ENCODE results near the gene RHBDD2.

GRCh38 chr7:75915416-75916156 lies 36.8 kb downstream of the RHBDD2 start:
- TF ChIP-seq CTCF (IDR thresholded peaks at IDR 0.05; ENCODE audit: low read depth, low read length, missing input control) (no peak), YY1 (IDR thresholded peaks at IDR 0.05) (no peak), ZBTB33 (IDR thresholded peaks at IDR 0.05) (no peak), MAX (IDR thresholded peaks at IDR 0.05) (no peak), RAD21 (IDR thresholded peaks at IDR 0.05) (no peak), TAF1 (conservative IDR thresholded peaks at IDR 0.05) (no peak), REST (IDR thresholded peaks at IDR 0.05) (no peak), EGR1 (IDR thresholded peaks at IDR 0.05; ENCODE audit: low read depth in 2 of 2) (no peak), GABPA (IDR thresholded peaks at IDR 0.05 in 1 of 2, conservative IDR thresholded peaks at IDR 0.05 in 1 of 2) (no peak), JUND (IDR thresholded peaks at IDR 0.05) (no peak), ATF3 (IDR thresholded peaks at IDR 0.05) (no peak), SP1 (IDR thresholded peaks at IDR 0.05) (no peak), HNF4A (conservative IDR thresholded peaks at IDR 0.05) (peak in 1 of 2 donors; percentile 62), FOXA1 (IDR thresholded peaks at IDR 0.05) (no peak)

Measured in liver (tissue), 3 donors.